Activated CD8-positive, alpha-beta memory T cell treated with anti-CD3 and anti-CD28 coated beads, Interleukin-2, amount 50 U/mL, for 1 hour (primary cell): ENCODE results near the gene IVD.
"Not testable (repeated sequence)": the region's sequence is repeated elsewhere in the genome, so short reads cannot be mapped to it uniquely, and the experiment has no call there.

ENCODE experiments used
- DNase-seq: peaks from one replicate; pipeline ENCODE4 v3.0.0-alpha.2; 2020; ENCODE audit errors: extremely low read depth

IVD gene

GRCh38 chr15:40439461-40439959 lies 33.9 kb downstream of the IVD start:
- no peak for DNase-seq

DNA sequence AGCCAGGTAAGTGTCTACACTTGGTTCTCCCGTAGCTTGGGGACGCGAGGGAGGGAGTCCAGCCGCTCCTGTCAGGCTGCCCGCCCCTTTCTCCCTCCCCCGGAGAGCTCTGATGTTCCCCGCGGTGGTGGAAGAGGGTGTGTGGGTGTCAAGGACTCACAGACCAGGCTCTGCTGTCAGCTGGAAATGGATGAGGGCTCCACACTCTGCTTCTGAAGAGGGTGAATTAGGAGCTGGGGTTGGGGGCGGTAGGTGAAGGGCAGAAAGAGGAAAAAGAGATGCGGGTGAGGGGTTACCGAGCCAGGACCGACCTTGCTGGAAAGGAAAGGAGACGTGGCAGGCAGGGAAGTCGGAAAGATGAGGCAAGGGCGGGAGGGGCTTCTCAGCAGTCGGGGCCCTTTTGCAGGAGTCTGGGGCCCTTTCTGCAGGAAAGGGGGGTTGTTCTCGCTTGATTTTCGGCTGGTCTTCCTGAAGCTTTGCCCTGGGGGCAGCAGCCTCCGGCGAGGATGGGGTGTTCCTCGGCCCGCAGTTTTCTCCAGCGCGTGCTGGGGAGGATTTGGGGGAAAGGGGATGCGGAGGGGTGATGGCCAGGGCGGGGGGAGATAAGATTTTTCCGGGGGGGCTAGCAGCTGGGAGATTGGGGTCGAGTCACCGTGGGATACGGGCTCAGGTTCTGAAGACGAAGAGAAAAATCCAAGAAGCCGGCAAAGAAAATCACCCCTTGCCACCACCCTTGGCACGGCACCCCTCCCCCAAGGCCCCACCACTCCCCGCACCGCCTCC lies 34.6 kb downstream of the IVD start:
- no peak for DNase-seq

DNA sequence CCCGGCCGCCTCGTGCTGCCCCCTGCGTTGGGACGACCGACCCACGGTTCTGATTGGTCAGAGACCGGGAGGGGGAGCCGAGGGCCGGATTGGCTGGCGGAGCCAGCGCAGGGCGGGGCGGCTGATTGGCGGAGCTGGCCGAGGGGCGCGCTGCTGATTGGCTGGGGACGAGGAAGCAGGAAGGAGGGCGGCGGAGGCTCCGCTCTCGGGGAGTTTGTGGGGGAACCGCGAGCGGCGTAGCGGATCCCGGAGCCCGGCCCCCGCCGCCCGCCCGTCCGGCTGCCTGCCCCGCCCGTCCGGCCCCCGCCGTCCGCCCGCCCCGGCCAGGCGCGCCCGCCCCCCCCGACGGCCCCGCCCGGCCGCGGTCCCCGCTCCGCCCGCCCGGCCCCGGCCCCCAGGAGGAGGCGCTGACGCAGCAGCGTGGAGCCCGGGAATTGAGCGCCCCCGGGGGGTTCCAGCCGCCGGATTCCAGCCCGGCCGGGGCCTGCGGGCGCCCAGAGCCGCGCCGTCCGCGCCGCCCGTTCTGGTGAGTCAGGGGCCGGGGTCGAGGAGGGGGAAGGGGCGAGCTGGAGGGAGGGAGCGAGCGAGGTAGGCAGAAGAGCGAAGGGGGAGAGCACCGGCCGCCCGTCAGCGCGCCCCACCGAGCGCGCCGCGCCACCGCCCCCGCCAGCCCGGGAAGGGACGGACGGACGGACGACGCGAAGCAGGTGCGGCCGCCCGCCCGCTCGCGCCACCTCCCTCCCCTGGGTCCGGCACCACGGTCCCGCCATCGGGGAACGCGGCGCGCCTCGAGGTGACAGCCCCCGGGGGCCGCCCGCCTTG lies 35.4 kb downstream of the IVD start, which contains the start of gene BAHD1:
Gene BAHD1, plus strand, starts transcription at position 211 of the 822 bp plus-strand sequence. CDS start 17,512 bp downstream, outside the sequence.
- peak; percentile 84 for DNase-seq

- no peak for DNase-seq
These were observed 36.3 kb downstream of the IVD start for GRCh38 chr15:40441565-40442531.

GRCh38 chr15:40443255-40443654 lies 37.7 kb downstream of the IVD start:
- no peak for DNase-seq

DNA sequence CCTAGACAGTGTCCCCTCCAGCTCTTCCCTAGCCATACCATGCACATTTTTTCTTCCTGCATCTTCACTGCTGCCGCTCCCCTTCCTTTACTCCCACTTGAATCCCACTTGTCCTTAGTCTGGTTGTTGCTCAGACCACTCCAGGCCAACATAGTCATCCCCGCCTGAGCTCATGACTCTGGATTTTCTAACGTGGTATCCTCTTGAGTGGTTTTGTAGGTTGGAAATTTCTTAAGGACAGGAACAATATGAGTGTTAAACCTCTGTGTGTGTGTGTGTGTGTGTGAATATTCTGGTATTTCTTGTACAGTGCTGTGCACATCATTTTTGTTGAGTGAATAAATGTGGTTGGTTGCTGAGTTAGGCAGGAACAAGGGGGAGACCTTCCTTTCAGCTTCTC lies 38.3 kb downstream of the IVD start:
- no peak for DNase-seq

DNA sequence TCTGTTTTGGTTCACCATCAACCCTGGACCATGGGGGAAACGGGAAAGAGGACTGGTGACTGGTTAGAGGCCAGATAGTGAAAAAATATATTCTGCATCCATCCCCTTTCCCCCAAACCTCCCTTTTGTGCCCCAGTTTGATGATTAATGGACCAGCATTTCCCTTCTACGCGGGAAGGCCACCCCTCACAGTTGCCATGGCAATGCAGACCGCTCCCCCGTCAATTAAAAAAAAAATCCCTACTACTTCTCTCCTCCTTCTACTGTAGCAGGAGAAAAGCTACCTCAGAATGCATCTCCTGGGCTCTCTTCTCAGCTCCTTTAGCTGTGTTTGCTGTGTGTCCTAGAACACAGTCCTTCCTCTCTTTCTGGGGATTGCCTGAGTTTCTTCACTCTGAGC lies 39.1 kb downstream of the IVD start:
- no peak for DNase-seq

GRCh38 chr15:40445421-40445922 lies 39.9 kb downstream of the IVD start:
- DNase-seq, result no peak

GRCh38 chr15:40446144-40446543 lies 40.5 kb downstream of the IVD start:
- no peak for DNase-seq

- no peak for DNase-seq
These were observed 42.8 kb downstream of the IVD start for GRCh38 chr15:40448354-40448753.

DNA sequence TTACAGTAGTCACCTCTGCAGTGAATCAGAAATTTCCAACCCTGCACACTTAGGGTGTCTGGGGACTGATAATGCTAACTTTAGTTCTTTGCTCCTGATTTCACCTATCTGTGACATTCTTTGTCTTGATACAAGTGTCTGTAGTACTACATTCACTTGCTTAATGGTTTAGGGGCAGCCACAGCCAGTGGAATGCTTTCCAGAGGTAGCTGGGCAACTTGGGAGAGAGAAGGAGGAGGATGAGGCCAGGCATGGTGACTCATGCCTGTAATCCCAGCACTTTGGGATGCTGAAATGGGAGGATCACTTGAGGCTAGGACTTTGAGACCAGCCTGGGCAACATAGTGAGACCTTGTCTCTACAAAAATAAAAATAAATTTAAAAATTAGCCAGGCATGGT lies 43.7 kb downstream of the IVD start:
- DNase-seq, result no peak

DNA sequence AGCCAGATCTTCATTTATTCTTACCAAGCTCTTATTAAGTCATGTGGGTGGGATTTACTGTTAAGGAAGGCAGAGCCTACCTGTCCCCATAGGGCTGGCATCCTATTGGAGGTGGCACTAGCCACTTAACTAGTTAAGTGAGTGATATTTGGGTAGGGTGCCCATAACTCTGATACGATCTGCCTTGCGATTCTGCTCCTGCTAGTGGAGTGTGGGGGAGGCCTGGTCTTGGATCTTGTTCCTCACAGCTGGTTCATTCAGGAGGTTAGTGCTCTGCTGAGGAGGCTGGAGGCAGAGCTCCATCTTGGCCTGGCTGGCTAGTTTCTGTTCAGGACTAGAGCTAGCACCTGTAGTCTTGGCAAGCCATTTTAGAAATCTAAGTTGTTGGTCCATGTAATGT lies 44.5 kb downstream of the IVD start:
- no peak for DNase-seq

DNA sequence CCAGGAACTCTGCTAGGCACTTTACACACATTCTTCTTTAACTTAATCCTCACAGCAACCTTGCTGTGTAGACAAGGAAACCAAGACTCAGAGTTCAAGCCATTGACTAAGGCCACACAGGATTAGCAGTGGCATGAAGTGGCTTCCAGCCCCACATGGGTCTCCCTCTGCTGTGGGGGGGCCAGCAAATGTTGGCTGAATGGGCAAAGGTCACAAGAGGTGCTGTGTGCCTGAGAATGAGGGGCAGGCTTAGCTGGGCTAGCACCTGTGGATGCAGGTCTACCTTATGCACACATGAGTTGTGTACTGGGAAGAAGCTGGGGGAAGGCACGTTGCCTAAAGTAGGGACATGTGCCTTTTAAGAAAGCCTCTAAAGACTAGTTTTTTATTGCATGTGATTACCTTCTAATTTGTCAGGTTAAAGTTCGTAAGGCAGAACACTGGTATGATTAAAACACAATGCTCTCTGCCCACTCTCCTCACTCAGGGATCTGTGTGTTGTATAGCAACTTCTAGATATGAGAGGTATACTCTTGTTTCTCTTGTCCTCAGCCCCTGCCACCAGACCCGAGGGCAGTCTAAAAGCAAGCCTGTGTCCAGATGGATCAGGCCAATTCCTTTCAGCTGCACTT lies 46.0 kb downstream of the IVD start:
- DNase-seq, result no peak

- no peak for DNase-seq
These were observed 46.9 kb downstream of the IVD start for GRCh38 chr15:40452296-40453090.

- DNase-seq, result not testable (repeated sequence)
These were observed 48.3 kb downstream of the IVD start for GRCh38 chr15:40453941-40454340.

GRCh38 chr15:40454904-40455391 lies 49.4 kb downstream of the IVD start:
- DNase-seq, result no peak

DNA sequence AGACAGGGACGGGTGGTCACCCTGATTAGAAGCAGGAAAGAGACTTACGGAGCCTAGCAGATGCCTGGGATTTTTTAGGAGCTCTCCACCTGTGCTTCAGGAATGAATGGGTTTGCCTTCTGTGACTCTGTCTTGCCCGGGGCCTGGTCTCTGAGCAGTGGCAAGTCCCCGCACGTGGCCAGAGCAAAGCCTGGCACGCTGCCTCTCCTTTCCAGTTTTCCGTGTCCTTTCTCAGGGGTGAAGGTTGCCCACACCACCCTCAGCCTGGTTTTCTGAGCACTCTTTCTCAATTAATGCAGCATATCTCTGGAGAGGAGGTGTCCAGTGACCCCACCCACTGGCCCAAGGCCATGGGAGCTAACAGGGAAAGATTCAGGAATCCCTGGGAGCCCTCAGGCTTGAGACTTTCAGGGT lies 50.7 kb downstream of the IVD start:
- no peak for DNase-seq

DNA sequence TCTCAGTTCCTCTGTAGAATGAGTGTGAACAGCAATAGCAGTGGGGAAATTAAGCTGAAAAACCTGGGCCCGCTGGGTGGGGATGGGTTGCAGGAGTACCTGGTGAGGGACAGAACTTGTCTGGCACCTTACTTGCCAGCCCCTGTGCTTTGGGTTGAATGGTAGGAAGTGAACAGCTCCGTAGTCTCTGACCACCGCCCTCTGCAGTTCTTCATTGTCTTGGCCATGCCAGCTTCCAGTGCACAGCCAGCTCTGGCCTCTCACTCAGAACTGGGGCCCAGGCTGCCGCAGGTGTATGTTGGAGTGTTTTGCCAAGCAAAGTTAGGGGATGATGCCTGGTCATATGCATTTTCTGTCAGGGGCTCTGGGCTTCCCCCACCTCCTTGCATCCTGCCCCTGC lies 51.1 kb downstream of the IVD start:
- no peak for DNase-seq

- no peak for DNase-seq
These were observed 53.1 kb downstream of the IVD start for GRCh38 chr15:40458495-40459371.
